Muscle of leg (tissue), 11 donors: Measurements from ENCODE around the gene CEBPG. TPM values are rescaled to one million over a fixed set of nuclear protein-coding genes. Genes with fewer than 3 reads are reported as not detected.

Experiments
- DNase-seq: peaks from one replicate; pipeline ENCODE4 v3.0.0; 2013
- H3K27ac ChIP-seq: one replicate; pipeline ENCODE4 v1.5.1; 2013; ENCODE audit warnings: mild to moderate bottlenecking, low read length, control low read depth
- H3K27me3 ChIP-seq: one replicate; pipeline ENCODE4 v1.6.1; 2013; ENCODE audit warnings: low read length; ENCODE audit not compliant: control insufficient read depth, insufficient read depth
- H3K36me3 ChIP-seq: one replicate; pipeline ENCODE4 v1.6.1; 2013; ENCODE audit warnings: low read length; ENCODE audit not compliant: control insufficient read depth, insufficient read depth
- H3K4me1 ChIP-seq: one replicate; pipeline ENCODE4 v1.6.1; 2013; ENCODE audit warnings: low read length; ENCODE audit not compliant: control insufficient read depth, insufficient read depth
- H3K4me3 ChIP-seq: one replicate; pipeline ENCODE4 v1.5.1; 2013; ENCODE audit warnings: low read length, control low read depth
- H3K9me3 ChIP-seq: replicated peaks from 2 replicates; pipeline ENCODE4 v1.6.1; 2013; ENCODE audit warnings: low read depth, low read length; ENCODE audit not compliant: control insufficient read depth
- WGBS: methylation state at CpG from one replicate; pipeline ENCODE4 v1.1.5; 2013; ENCODE audit warnings: missing lambda C conversion rate; ENCODE audit not compliant: insufficient coverage; 5-methylcytosine and 5-hydroxymethylcytosine counted together
- polyA plus RNA-seq, 8 donors: library from polyadenylated mRNA; unstranded; fragments of 120-200 nt; gene quantifications; one replicate each; pipeline versions ENCODE4 v1.2.1 to v1.2.3, GENCODE V29; 2013; ENCODE audit warnings: inconsistent platforms in 1 of 8, low replicate concordance in 1 of 8; ENCODE audit not compliant: insufficient read length in 8 of 8, insufficient read depth in 1 of 8
- total RNA-seq: library from RNA; stranded (reverse); fragments of 120-200 nt; gene quantifications from one replicate; pipeline ENCODE4 v1.2.4, GENCODE V29; 2013

The CEBPG gene
- total and polyA plus RNA-seq, 9 donors: 15.4 to 23.3 (median 18.1) TPM

- Histone ChIP-seq H3K9me3 (no peaks in the 10 kb centered on the region), H3K27ac (no peak overlapping the region), H3K4me1 (peaks cover 72% of the 10 kb centered on the region), H3K4me3 (no peak overlapping the region), H3K36me3 (peaks cover 3% of the 10 kb centered on the region), H3K27me3 (no peaks in the 10 kb centered on the region)
- DNase-seq: no peak
- WGBS: 92% methylated on average over 23 of the region's 24 CpGs
Observed at GRCh38 chr19:33400856-33401682, 27.6 kb downstream of the CEBPG start.

- H3K9me3 ChIP-seq: no peaks in the 10 kb centered on the region
- H3K27me3 ChIP-seq: no peaks in the 10 kb centered on the region
- no peak overlapping the region for H3K4me3 ChIP-seq
- H3K36me3 ChIP-seq: peaks cover 3% of the 10 kb centered on the region
- no peak overlapping the region for H3K27ac ChIP-seq
- WGBS: 89% methylated on average over 19 of the region's 30 CpGs
- DNase-seq: no peak
- H3K4me1 ChIP-seq: peaks cover 72% of the 10 kb centered on the region
Observed at GRCh38 chr19:33401683-33402420, 28.3 kb downstream of the CEBPG start.

- DNase-seq: no peak
- peaks cover 64% of the 10 kb centered on the region for H3K4me1 ChIP-seq
Observed at GRCh38 chr19:33402421-33403220, 29.1 kb downstream of the CEBPG start.

GRCh38 chr19:33403221-33403972, 29.9 kb downstream of the CEBPG start:
- no peak for DNase-seq
- no peak overlapping the region for H3K27ac ChIP-seq

More at GRCh38 chr19:33402421-33403220, 29.1 kb downstream of the CEBPG start:
- Histone ChIP-seq H3K27me3 (no peaks in the 10 kb centered on the region), H3K9me3 (no peaks in the 10 kb centered on the region), H3K36me3 (peaks cover 3% of the 10 kb centered on the region), H3K27ac (no peak overlapping the region), H3K4me3 (no peak overlapping the region)
- WGBS: 74% methylated on average over 13 of the region's 18 CpGs

GRCh38 chr19:33403973-33404304, 30.4 kb downstream of the CEBPG start:
- WGBS: 81% methylated on average over 5 of the region's 6 CpGs
- no peak overlapping the region for H3K4me3 ChIP-seq
- no peak for DNase-seq
- no peak overlapping the region for H3K27ac ChIP-seq
- peaks cover 3% of the 10 kb centered on the region for H3K36me3 ChIP-seq
- peaks cover 56% of the 10 kb centered on the region for H3K4me1 ChIP-seq
- H3K27me3 ChIP-seq: no peaks in the 10 kb centered on the region
- no peaks in the 10 kb centered on the region for H3K9me3 ChIP-seq

More at GRCh38 chr19:33403221-33403972, 29.9 kb downstream of the CEBPG start:
- H3K36me3 ChIP-seq: peaks cover 3% of the 10 kb centered on the region
- WGBS: 63% methylated on average over 15 of the region's 18 CpGs
- no peaks in the 10 kb centered on the region for H3K9me3 ChIP-seq
- no peak overlapping the region for H3K4me3 ChIP-seq
- H3K4me1 ChIP-seq: peaks cover 56% of the 10 kb centered on the region
- no peaks in the 10 kb centered on the region for H3K27me3 ChIP-seq

GRCh38 chr19:33404506-33405253, 31.2 kb downstream of the CEBPG start:
- peaks cover 56% of the 10 kb centered on the region for H3K4me1 ChIP-seq
- peaks cover 2% of the 10 kb centered on the region for H3K36me3 ChIP-seq
- no peak overlapping the region for H3K4me3 ChIP-seq
- DNase-seq: peak; percentile 96
- no peaks in the 10 kb centered on the region for H3K9me3 ChIP-seq
- H3K27me3 ChIP-seq: no peaks in the 10 kb centered on the region
- 47% methylated on average over 16 of the region's 18 CpGs for WGBS
- H3K27ac ChIP-seq: peak overlapping the region; percentile 67

GRCh38 chr19:33405254-33405552, 31.7 kb downstream of the CEBPG start:
- Histone ChIP-seq H3K27ac (peak overlapping the region; percentile 67), H3K27me3 (no peaks in the 10 kb centered on the region), H3K4me3 (no peak overlapping the region), H3K36me3 (no peaks in the 10 kb centered on the region), H3K4me1 (peaks cover 56% of the 10 kb centered on the region), H3K9me3 (no peaks in the 10 kb centered on the region)
- 11% methylated on average over 8 of the region's 8 CpGs for WGBS
- DNase-seq: peak; percentile 91

- no peak for DNase-seq
- 69% methylated on average over 32 of the region's 34 CpGs for WGBS
- no peak overlapping the region for H3K4me3 ChIP-seq
- peaks cover 2% of the 10 kb centered on the region for H3K36me3 ChIP-seq
- H3K27me3 ChIP-seq: no peaks in the 10 kb centered on the region
- peak overlapping the region; percentile 13 for H3K27ac ChIP-seq
- H3K9me3 ChIP-seq: no peaks in the 10 kb centered on the region
- H3K4me1 ChIP-seq: peaks cover 50% of the 10 kb centered on the region
Observed at GRCh38 chr19:33405553-33406461, 32.3 kb downstream of the CEBPG start.
